GM10248 (cell line): ENCODE results near the gene TTLL10.

Experiments used
- CTCF ChIA-PET: fragments of 300-600 bp; sonication (Branson Sonifier 250); formaldehyde crosslinking; extraction: SDS; loops from one replicate; lab custom pipeline; 2021; ENCODE audit warnings: antibody characterized with exemption; lab: Yijun Ruan, JAX
- POLR2A ChIA-PET: fragments of 350-650 bp; sonication (Branson Sonifier 250); formaldehyde crosslinking; extraction: SDS; loops from one replicate; lab custom pipeline; 2020; ENCODE audit warnings: antibody characterized with exemption; lab: Yijun Ruan, JAX
- DNase-seq: peaks from one replicate; pipeline ENCODE4 v3.0.0; 2012; ENCODE audit errors: extremely low spot score
- TF ChIP-seq, protein P1 (sequence below): IDR thresholded peaks from 2 replicates; pipeline ENCODE4 v1.5.1; 2012; ENCODE audit warnings: mild to moderate bottlenecking, low read depth; ENCODE audit errors: extremely low read depth, missing control alignments, control extremely low read depth

Gene TTLL10

DNA sequence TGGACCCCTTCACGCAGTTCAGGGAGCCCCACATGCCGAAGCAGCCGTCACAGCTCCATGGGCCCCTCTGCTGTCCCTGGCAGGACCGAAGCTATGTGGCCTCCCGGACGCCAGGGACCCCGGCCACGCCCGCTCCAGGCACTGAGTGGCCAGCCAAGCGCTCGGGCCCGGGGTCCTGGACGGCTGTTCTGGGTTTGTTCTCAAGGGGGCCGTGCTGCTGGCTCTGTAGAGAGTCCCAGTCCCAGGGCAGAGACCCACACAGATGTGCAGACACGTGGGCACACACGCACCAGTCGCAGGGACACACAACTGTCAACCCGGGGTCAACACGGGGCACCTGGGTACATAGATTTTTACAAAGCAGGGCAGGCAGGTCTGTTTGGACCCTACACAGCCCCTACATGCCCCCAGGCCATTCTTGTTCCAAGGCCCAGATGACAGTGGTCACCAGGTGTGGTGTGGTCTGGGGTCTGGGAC is 65.1 kb downstream of the TTLL10 start:
- DNase-seq, result no peak
- TF ChIP-seq, protein P1, sequence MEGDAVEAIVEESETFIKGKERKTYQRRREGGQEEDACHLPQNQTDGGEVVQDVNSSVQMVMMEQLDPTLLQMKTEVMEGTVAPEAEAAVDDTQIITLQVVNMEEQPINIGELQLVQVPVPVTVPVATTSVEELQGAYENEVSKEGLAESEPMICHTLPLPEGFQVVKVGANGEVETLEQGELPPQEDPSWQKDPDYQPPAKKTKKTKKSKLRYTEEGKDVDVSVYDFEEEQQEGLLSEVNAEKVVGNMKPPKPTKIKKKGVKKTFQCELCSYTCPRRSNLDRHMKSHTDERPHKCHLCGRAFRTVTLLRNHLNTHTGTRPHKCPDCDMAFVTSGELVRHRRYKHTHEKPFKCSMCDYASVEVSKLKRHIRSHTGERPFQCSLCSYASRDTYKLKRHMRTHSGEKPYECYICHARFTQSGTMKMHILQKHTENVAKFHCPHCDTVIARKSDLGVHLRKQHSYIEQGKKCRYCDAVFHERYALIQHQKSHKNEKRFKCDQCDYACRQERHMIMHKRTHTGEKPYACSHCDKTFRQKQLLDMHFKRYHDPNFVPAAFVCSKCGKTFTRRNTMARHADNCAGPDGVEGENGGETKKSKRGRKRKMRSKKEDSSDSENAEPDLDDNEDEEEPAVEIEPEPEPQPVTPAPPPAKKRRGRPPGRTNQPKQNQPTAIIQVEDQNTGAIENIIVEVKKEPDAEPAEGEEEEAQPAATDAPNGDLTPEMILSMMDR, result no peak
- ChIA-PET CTCF (interaction anchor here (1.0 to 2.3 kb wide), 4 partner anchors 12 to 117 kb away, joined by 3 to 10 read pairs (median 4); no protein-coding TSS in a partner anchor), POLR2A (no interaction called here)

DNA sequence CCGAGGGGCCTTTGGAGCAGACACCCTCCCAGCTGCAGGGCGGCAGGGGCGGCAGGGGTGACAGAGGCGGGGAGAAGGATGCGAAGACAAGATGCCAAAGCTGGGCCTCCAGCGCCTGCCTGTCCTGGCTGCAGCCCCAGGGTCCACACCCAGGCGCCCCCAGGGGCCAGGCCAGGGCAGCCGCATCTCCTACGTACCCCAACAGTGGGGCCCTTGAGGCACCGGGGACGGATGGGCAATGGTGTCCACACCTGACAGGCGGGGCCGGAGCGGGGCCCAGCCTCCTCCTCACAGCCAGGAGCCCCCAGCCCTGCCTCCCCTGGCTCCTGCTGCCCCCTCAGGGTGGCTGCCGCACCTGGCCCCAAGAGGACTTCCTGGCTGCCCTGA is 65.5 kb downstream of the TTLL10 start:
- TF ChIP-seq, protein P1, result no peak
- CTCF ChIA-PET, result interaction anchor here (1.3 to 2.3 kb wide), 2 partner anchors 12 to 117 kb away, joined by 5 to 10 read pairs; no protein-coding TSS in a partner anchor
- no peak for DNase-seq
- POLR2A ChIA-PET, result no interaction called here

DNA sequence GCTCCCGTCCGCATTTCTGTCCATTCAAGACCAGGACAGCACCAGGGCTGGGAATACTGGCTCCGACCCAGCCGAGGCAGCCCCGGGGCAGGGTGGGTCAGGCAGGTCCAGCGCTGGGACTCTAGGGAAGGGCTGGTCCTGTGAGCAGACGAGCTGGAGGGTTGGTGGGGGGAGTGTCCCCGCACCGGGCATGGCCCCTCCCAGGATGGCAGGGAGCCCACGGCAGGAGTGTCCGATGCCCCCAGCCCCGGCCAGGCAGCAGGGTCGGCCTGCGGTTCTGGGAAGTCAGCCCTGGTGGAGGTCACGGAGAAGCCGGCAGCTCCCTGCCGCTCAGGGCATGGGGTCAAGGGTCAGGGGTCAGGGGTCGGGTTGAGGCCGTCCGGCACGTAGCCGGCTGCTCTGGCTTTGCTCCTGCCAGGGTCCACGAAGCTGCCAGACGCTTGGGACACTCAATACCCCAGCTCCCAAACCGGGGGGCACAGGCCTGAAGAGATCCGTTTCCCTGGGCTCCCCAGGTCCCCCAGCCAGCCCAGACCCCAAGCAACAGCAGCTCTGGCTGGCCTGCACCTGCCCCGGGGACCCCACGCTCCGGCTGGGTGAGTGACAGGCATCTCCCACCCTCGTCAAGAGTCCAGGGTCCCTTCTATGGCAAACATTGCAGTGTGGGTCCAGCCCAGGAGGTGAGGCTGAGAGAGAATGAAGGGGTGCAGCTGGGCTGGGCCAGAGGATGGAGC is 66.1 kb downstream of the TTLL10 start:
- CTCF ChIA-PET, result interaction anchor here (2.3 kb wide), 1 partner anchor 118 kb away, joined by 10 read pairs; no protein-coding TSS in a partner anchor
- POLR2A ChIA-PET, result no interaction called here
- TF ChIP-seq, protein P1, result no peak
- DNase-seq, result no peak

DNA sequence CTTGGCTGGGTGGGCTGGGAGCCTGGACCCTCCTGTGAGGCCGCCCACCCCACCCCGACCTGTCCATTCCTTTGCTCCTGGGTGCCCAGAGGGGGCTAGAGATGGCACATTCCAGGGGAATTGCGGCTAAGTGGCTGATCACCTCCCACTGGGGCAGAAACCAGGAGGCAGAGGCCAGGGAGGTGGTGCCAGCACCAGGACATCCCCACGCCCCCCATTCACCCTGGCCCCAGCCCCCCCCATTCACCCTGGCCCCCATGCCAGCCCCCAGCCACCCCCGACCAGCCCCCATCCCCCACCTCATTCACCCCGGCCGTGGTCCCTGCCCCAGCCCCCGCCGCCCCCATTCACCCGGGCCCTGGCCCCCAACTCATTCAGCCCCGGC is 66.7 kb downstream of the TTLL10 start:
- TF ChIP-seq, protein P1, result no peak
- no peak for DNase-seq
- CTCF ChIA-PET, result no interaction called here
- POLR2A ChIA-PET, result no interaction called here

DNA sequence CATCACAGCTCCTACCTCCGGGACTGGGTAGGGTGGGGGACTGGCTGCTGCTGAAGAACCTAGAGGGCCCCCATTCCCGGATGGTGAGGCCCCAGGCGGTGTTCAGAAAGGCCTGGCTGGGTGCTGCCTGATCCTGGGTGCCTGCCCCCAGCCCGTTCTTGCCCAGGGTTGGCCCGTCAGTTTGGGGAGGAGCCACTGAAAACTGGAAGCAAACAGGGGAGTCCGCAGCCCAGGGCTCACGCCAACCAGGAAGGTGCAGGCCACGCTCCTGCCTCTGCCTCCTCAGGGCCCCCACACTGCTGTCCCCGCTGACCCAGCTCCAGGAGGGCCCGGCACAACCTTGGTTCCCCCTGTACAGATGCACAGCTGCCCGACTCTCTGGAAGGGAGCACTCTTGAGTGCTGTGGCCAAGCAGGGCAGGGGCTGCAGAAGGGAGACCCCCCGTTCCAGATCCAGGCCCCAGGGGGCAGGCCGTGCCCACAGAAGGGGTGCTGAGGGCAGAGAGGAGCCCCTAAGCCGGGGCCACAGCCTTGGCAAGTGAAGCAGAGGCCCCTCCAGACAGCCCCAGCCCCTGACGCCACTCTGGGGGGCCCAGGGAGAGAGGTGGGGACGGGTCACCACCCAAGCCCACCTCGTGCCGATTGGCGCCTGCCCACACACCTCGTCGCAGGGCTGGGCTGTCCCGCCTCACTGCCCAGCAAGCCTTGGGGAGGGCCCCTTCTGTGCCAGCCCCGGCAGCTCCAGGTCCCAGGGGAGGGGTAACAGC is 67.3 kb downstream of the TTLL10 start:
- TF ChIP-seq, protein P1, result no peak
- DNase-seq, result no peak
- CTCF ChIA-PET, result interaction anchor here (1.0 to 1.7 kb wide), 3 partner anchors 10 to 118 kb away, joined by 3 to 4 read pairs (median 4); no protein-coding TSS in a partner anchor
- POLR2A ChIA-PET, result interaction anchor here (0.7 kb wide), 1 partner anchor 27 kb away, joined by 6 read pairs; the partner anchor contains the start of gene TNFRSF4

DNA sequence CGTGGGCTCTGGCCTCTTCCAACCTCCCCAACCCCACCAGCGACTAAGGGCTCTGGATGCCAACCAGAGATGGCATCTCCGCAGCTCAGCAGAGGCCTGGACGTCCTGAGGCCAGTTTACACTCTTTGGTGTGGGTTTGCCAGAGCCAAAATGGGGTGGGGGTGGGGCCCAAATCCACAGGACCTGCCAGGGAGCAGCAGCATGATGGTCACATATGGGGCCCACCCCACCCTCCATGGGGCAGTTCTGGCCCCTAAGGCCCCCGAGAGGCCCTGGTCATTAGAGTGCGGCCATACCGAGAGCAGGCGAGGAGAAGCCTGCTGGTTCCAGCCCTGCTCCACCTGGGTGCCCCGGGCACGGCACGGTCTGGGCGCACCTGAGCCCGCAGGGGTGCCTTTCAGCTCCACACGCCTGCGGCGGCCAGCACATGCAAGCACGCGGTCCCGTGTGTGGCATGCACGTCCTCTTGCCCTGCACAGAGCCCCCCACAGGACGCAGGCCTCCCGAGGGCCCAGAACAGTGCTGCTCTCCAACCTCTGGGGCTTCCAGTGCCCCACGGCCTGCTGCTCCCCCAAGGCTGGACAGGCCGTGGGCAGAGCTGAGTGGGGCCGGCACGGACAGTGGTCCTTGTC is 68.0 kb downstream of the TTLL10 start:
- ChIA-PET CTCF (interaction anchor here (1.0 to 1.7 kb wide), 4 partner anchors 9 to 209 kb away, joined by 3 to 4 read pairs (median 4); no protein-coding TSS in a partner anchor), POLR2A (interaction anchor here (0.7 kb wide), 1 partner anchor 28 kb away, joined by 6 read pairs; the partner anchor contains the start of gene TNFRSF4)
- TF ChIP-seq, protein P1, result no peak
- DNase-seq, result no peak
